PC-9 (cell line): ENCODE results near the gene DUSP10. TPM values are rescaled to one million over a fixed set of nuclear protein-coding genes. Genes with fewer than 3 reads are reported as not detected.

Experiments
- BruUV-seq: library from RNA; stranded (reverse); fragments of 400-500 nt; replicated peaks from 2 replicates; lab custom pipeline; 2021; lab: Mats Ljungman, UMichigan
- CTCF ChIA-PET: fragments of 300-600 bp; sonication (Branson Sonifier 250); formaldehyde crosslinking; loops from one replicate; lab custom pipeline; 2022; ENCODE audit warnings: antibody characterized with exemption; lab: Charles Lee
- POLR2A ChIA-PET: fragments of 300-600 bp; sonication (Branson Sonifier 250); formaldehyde crosslinking; loops from one replicate; lab custom pipeline; 2022; ENCODE audit warnings: antibody characterized with exemption; ENCODE audit not compliant: unreplicated experiment; lab: Charles Lee
- DNase-seq, 2 experiments: peaks; one replicate each; pipeline versions ENCODE4 v3.0.0 to v3.0.0-alpha.2; 2015 to 2022; ENCODE audit warnings: mixed read lengths in 1 of 2
- H2AFZ ChIP-seq: fragments of 200-600 bp; sonication (generic); 2 replicates; pipeline ENCODE4 v1.8.1; 2017; ENCODE audit warnings: antibody characterized with exemption
- H3F3A ChIP-seq: fragments of 200-600 bp; sonication (generic); 2 replicates; pipeline ENCODE4 v1.8.1; 2017; ENCODE audit warnings: antibody characterized with exemption, mild to moderate bottlenecking, low read depth; ENCODE audit not compliant: insufficient read depth
- H3K27ac ChIP-seq: fragments of 200-600 bp; sonication (generic); 2 replicates; pipeline ENCODE4 v1.6.1; 2016; ENCODE audit warnings: mixed run types
- H3K27me3 ChIP-seq: fragments of 200-600 bp; sonication (generic); 2 replicates; pipeline ENCODE4 v1.6.1; 2016; ENCODE audit warnings: low read depth, mixed run types; ENCODE audit not compliant: insufficient read depth
- H3K36me3 ChIP-seq: fragments of 200-600 bp; sonication (generic); 2 replicates; pipeline ENCODE4 v1.6.1; 2016; ENCODE audit warnings: low read depth, mixed run types
- H3K4me1 ChIP-seq: fragments of 200-600 bp; sonication (generic); replicated peaks from 2 replicates; pipeline ENCODE4 v1.6.1; 2016; ENCODE audit warnings: mixed run types; ENCODE audit not compliant: insufficient read depth
- H3K4me2 ChIP-seq: fragments of 200-600 bp; sonication (generic); 2 replicates; pipeline ENCODE4 v1.6.1; 2017; ENCODE audit warnings: mixed run types
- H3K4me3 ChIP-seq: fragments of 200-600 bp; sonication (generic); 2 replicates; pipeline ENCODE4 v1.6.1; 2016; ENCODE audit warnings: mixed run types
- H3K79me2 ChIP-seq: fragments of 200-600 bp; sonication (generic); 2 replicates; pipeline ENCODE4 v1.6.1; 2017; ENCODE audit warnings: low read depth, mixed run types
- H3K9me2 ChIP-seq: fragments of 200-600 bp; sonication (generic); 2 replicates; pipeline ENCODE4 v1.8.1; 2017; ENCODE audit warnings: mild to moderate bottlenecking; ENCODE audit not compliant: insufficient read depth
- H3K9me3 ChIP-seq: fragments of 200-600 bp; sonication (generic); 2 replicates; pipeline ENCODE4 v1.8.1; 2016; ENCODE audit warnings: low read depth; ENCODE audit not compliant: insufficient read depth
- H4K20me1 ChIP-seq: fragments of 200-600 bp; sonication (generic); 2 replicates; pipeline ENCODE4 v1.8.1; 2017; ENCODE audit not compliant: insufficient read depth
- CTCF ChIP-seq: fragments of 200-600 bp; sonication (generic); conservative IDR thresholded peaks from 2 replicates; pipeline ENCODE4 v1.6.1; 2017; ENCODE audit warnings: mixed run types, antibody characterized with exemption, mild to moderate bottlenecking, moderate library complexity
- EZH2 ChIP-seq: fragments of 200-600 bp; sonication (generic); IDR thresholded peaks from 2 replicates; pipeline ENCODE4 v1.8.0; 2017; ENCODE audit warnings: antibody characterized with exemption, low read depth
- intact Hi-C: fragments of 100-400 bp; cut with micrococcal nuclease; formaldehyde crosslinking; loops from one replicate; pipeline ENCODE4 v1.10.0; 2022; ENCODE audit not compliant: unreplicated experiment
- total RNA-seq: library from RNA; stranded (reverse); gene quantifications from 2 replicates; pipeline ENCODE4 v1.2.3, GENCODE V29; 2021

Gene DUSP10
- total RNA-seq, 1 experiment from 2014 or later: 7.0 TPM

DNA sequence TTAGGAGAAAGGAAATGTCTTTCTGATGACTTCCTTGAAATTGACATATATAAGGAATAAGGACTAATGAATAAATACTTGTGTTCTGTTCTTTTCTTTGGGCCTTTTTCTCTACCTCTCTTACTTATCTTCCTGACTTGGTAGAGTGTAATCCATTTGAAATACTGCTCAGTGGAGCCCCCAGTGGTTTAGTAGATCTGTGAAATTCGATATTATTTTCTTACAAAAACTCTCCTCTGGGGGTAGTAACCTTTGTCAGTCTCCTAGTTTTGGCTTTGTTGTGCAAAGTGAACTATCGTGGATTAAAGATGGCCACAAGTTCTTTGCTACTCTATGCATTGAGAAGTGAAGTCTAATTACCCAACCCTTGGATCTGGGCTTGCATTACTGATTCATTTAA lies 48.8 kb downstream of the DUSP10 start:
- Histone ChIP-seq H3K9me2 (no peaks in the 10 kb centered on the region), H3K4me2 (no peak overlapping the region), H3F3A (no peaks in the 10 kb centered on the region), H3K4me1 (no peaks in the 10 kb centered on the region), H3K36me3 (no peaks in the 10 kb centered on the region), H3K27ac (no peak overlapping the region), H4K20me1 (no peaks in the 10 kb centered on the region), H3K4me3 (no peak overlapping the region), H2AFZ (no peak overlapping the region), H3K9me3 (no peaks in the 10 kb centered on the region), H3K27me3 (no peaks in the 10 kb centered on the region), H3K79me2 (no peaks in the 10 kb centered on the region)
- ChIA-PET POLR2A (no interaction called here), CTCF (no interaction called here)
- no TSS peak for BruUV-seq
- peak; percentile 40; the same call in 1 of the 2 replicates for TF ChIP-seq CTCF
- no peak for TF ChIP-seq EZH2
- intact Hi-C loops: no loop called here
- DNase-seq: no peak

GRCh38 chr1:221692643-221693042 lies 49.2 kb downstream of the DUSP10 start:
- H3K4me3 ChIP-seq: no peak overlapping the region
- H3F3A ChIP-seq: no peaks in the 10 kb centered on the region
- H3K4me2 ChIP-seq: no peak overlapping the region
- no peaks in the 10 kb centered on the region for H3K4me1 ChIP-seq
- H3K79me2 ChIP-seq: no peaks in the 10 kb centered on the region
- intact Hi-C loops: no loop called here
- CTCF ChIA-PET: no interaction called here
- H3K36me3 ChIP-seq: no peaks in the 10 kb centered on the region
- POLR2A ChIA-PET: no interaction called here
- H3K27ac ChIP-seq: no peak overlapping the region
- no TSS peak for BruUV-seq
- H3K9me2 ChIP-seq: no peaks in the 10 kb centered on the region
- no peaks in the 10 kb centered on the region for H3K27me3 ChIP-seq
- DNase-seq: no peak
- no peaks in the 10 kb centered on the region for H4K20me1 ChIP-seq
- H2AFZ ChIP-seq: no peak overlapping the region
- TF ChIP-seq CTCF (no peak), EZH2 (no peak)
- H3K9me3 ChIP-seq: no peaks in the 10 kb centered on the region

GRCh38 chr1:221691261-221691660 lies 50.6 kb downstream of the DUSP10 start:
- Histone ChIP-seq H3K27ac (no peak overlapping the region), H3K27me3 (no peaks in the 10 kb centered on the region), H3K9me3 (no peaks in the 10 kb centered on the region), H3K9me2 (no peaks in the 10 kb centered on the region), H3K79me2 (no peaks in the 10 kb centered on the region), H3K4me3 (no peak overlapping the region), H3K4me2 (no peak overlapping the region), H3K4me1 (no peaks in the 10 kb centered on the region), H2AFZ (no peak overlapping the region), H4K20me1 (no peaks in the 10 kb centered on the region), H3F3A (no peaks in the 10 kb centered on the region), H3K36me3 (no peaks in the 10 kb centered on the region)
- TF ChIP-seq CTCF: no peak
- no peak for TF ChIP-seq EZH2
- ChIA-PET CTCF (no interaction called here), POLR2A (no interaction called here)
- no TSS peak for BruUV-seq
- intact Hi-C loops: no loop called here
- DNase-seq: no peak
